ENCODE measurements around the gene METTL15.
"Not testable (repeated sequence)": the region's sequence is repeated elsewhere in the genome, so short reads cannot be mapped to it uniquely, and the experiment has no call there.

The METTL15 gene

GRCh38 chr11:28114116-28114515 lies 5.9 kb downstream of the METTL15 start:
- Mint-ChIP-seq H3K4me3 (no peak overlapping the region), H3K4me1 (peaks cover 47% of the 10 kb centered on the region), H3K36me3 (ENCODE audit: low read depth) (peaks cover 27% of the 10 kb centered on the region), H3K9me3 (no peaks in the 10 kb centered on the region), H3K27me3 (ENCODE audit: low read depth, poor library complexity) (no peaks in the 10 kb centered on the region), H3K27ac (no peak overlapping the region)
- no peak for DNase-seq
- TF ChIP-seq, protein P1, sequence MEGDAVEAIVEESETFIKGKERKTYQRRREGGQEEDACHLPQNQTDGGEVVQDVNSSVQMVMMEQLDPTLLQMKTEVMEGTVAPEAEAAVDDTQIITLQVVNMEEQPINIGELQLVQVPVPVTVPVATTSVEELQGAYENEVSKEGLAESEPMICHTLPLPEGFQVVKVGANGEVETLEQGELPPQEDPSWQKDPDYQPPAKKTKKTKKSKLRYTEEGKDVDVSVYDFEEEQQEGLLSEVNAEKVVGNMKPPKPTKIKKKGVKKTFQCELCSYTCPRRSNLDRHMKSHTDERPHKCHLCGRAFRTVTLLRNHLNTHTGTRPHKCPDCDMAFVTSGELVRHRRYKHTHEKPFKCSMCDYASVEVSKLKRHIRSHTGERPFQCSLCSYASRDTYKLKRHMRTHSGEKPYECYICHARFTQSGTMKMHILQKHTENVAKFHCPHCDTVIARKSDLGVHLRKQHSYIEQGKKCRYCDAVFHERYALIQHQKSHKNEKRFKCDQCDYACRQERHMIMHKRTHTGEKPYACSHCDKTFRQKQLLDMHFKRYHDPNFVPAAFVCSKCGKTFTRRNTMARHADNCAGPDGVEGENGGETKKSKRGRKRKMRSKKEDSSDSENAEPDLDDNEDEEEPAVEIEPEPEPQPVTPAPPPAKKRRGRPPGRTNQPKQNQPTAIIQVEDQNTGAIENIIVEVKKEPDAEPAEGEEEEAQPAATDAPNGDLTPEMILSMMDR (IDR thresholded peaks at IDR 0.05): no peak

DNA sequence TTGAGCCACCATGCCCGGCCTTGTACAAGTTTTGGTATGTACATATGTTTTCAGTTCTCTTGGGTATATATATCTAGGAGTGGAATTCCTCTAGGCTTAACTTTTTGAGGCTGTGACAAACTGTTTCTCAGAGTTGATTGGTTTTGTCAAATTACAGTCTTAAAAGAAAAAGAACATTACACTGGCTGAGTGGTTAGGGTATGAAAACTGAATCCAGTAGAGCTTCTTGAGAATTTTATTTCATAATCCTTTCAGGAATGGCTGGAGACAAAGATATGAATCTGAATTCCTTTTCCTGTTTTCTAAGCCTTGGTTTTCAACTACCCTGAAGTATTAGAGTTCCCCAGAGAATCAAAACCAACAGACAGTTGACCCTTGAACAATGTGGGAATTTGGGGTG lies 6.5 kb downstream of the METTL15 start:
- H3K27me3 Mint-ChIP-seq (ENCODE audit: low read depth, poor library complexity): no peaks in the 10 kb centered on the region
- DNase-seq: no peak
- H3K4me3 Mint-ChIP-seq: no peak overlapping the region
- no peak overlapping the region for H3K27ac Mint-ChIP-seq
- TF ChIP-seq, protein P1 (IDR thresholded peaks at IDR 0.05): no peak
- H3K4me1 Mint-ChIP-seq: peaks cover 41% of the 10 kb centered on the region
- H3K9me3 Mint-ChIP-seq: no peaks in the 10 kb centered on the region
- peaks cover 27% of the 10 kb centered on the region for H3K36me3 Mint-ChIP-seq (ENCODE audit: low read depth)

GRCh38 chr11:28117712-28118111 lies 9.5 kb downstream of the METTL15 start:
- Mint-ChIP-seq H3K27me3 (ENCODE audit: low read depth, poor library complexity) (no peaks in the 10 kb centered on the region), H3K4me1 (peaks cover 17% of the 10 kb centered on the region), H3K4me3 (no peak overlapping the region), H3K27ac (peak overlapping the region; percentile 86), H3K9me3 (no peaks in the 10 kb centered on the region), H3K36me3 (ENCODE audit: low read depth) (peaks cover 19% of the 10 kb centered on the region)
- TF ChIP-seq, protein P1 (IDR thresholded peaks at IDR 0.05): no peak
- DNase-seq: no peak

GRCh38 chr11:28123151-28123581 lies 15.0 kb downstream of the METTL15 start:
- Mint-ChIP-seq H3K4me3 (no peak overlapping the region), H3K27me3 (ENCODE audit: low read depth, poor library complexity) (no peaks in the 10 kb centered on the region), H3K9me3 (no peaks in the 10 kb centered on the region), H3K36me3 (ENCODE audit: low read depth) (peaks cover 8% of the 10 kb centered on the region), H3K27ac (no peak overlapping the region), H3K4me1 (peaks cover 11% of the 10 kb centered on the region)
- DNase-seq: no peak
- TF ChIP-seq, protein P1 (IDR thresholded peaks at IDR 0.05): no peak

DNA sequence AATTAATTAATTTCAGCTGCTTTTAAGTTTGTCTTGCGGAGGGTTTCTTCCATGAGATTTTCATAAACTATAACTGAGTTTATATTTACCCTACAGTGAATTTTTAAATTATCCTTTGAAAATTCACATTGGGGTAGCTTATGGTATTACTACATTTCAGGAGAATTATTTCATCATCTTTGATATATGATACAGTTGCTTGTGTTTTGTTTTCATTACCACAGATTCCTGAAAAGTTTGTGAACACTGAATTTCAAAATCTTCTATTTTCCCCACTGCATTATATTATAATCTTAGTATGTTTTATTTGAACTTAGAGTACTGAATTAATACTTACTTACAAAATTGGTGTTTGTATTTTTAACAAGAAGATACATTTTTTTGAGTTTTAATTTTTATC lies 24.4 kb downstream of the METTL15 start:
- no peak overlapping the region for H3K27ac Mint-ChIP-seq

DNA sequence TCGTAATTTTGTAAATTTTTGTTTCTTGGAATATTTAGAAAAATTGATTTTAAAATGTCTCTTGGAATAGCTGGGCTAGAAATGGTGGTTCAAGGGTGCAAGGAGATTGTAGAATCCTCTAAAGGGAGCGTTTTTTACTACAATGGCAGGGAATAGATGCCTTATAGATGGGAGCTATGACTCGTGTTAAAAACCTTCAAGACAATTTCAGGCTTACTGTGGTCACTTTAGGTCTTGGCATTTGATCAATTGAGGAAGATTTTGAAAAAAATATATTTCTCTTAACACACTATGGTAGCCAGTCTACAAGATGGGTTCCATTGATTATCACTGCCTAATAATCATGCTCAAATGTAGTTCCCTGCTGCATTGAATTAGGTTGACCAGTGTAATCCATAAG lies 25.0 kb downstream of the METTL15 start:
- TF ChIP-seq, protein P1 (IDR thresholded peaks at IDR 0.05): no peak
- H3K27ac Mint-ChIP-seq: no peak overlapping the region
- no peak overlapping the region for H3K4me3 Mint-ChIP-seq
- H3K27me3 Mint-ChIP-seq (ENCODE audit: low read depth, poor library complexity): peaks cover 5% of the 10 kb centered on the region
- H3K4me1 Mint-ChIP-seq: no peaks in the 10 kb centered on the region
- peaks cover 51% of the 10 kb centered on the region for H3K9me3 Mint-ChIP-seq
- DNase-seq: no peak
- peaks cover 87% of the 10 kb centered on the region for H3K36me3 Mint-ChIP-seq (ENCODE audit: low read depth)

More for the DNA sequence above, 24.4 kb downstream of the METTL15 start:
- no peaks in the 10 kb centered on the region for H3K4me1 Mint-ChIP-seq
- H3K4me3 Mint-ChIP-seq: no peak overlapping the region
- H3K9me3 Mint-ChIP-seq: peaks cover 45% of the 10 kb centered on the region
- TF ChIP-seq, protein P1 (IDR thresholded peaks at IDR 0.05): no peak
- DNase-seq: no peak
- peaks cover 81% of the 10 kb centered on the region for H3K36me3 Mint-ChIP-seq (ENCODE audit: low read depth)
- H3K27me3 Mint-ChIP-seq (ENCODE audit: low read depth, poor library complexity): peaks cover 5% of the 10 kb centered on the region

DNA sequence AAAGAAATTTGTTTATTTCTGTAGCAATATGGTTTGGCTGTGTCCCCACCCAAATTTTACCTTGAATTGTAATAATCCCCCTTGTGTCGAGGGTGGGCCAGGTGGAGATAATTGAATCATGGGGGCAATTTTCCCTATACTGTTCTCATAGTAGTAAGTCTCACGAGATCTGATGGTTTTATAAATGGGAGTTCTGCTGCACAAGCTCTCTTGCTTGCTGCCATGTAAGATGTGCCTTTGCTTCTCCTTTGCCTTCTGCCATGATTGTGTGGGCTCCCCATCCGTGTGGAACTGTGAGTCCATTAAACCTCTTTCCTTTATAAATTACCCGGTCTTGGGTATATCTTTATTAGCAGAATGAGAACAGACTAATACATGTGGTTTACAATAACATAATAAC lies 28.0 kb downstream of the METTL15 start:
- DNase-seq; H3K27ac Mint-ChIP-seq; H3K4me1 Mint-ChIP-seq; H3K27me3 Mint-ChIP-seq (ENCODE audit: low read depth, poor library complexity); H3K4me3 Mint-ChIP-seq: not testable (repeated sequence)
- peaks cover 81% of the 10 kb centered on the region for H3K9me3 Mint-ChIP-seq
- peaks cover 96% of the 10 kb centered on the region for H3K36me3 Mint-ChIP-seq (ENCODE audit: low read depth)

Data from nephron progenitor cell (in vitro differentiated cells).